ENCODE data around the gene PLA2G6.

GRCh38 chr22:38112381-38112780, 69.2 kb downstream of the PLA2G6 start:
- TF ChIP-seq CTCF (IDR thresholded peaks at IDR 0.05), result no peak
- TF ChIP-seq POLR2A (IDR thresholded peaks at IDR 0.05), result no peak
